ENCODE data around the gene SMIM17.

The SMIM17 gene

GRCh38 chr19:56601375-56601774, 41.6 kb upstream of the SMIM17 start:
- POLR2A ChIA-PET (ENCODE audit: low non-redundant PET), result no interaction called here
- no peak overlapping the region for H3K27ac ChIP-seq
- no peak for DNase-seq (ENCODE audit: low spot score)
- TF ChIP-seq CTCF (conservative IDR thresholded peaks at IDR 0.05; ENCODE audit: low read depth), result no peak
- CTCF ChIA-PET, result no interaction called here

- POLR2A ChIA-PET (ENCODE audit: low non-redundant PET), result no interaction called here
- H3K27ac ChIP-seq, result no peak overlapping the region
- CTCF ChIA-PET, result no interaction called here
- TF ChIP-seq CTCF (conservative IDR thresholded peaks at IDR 0.05; ENCODE audit: low read depth), result no peak
- no peak for DNase-seq (ENCODE audit: low spot score)
Observed at GRCh38 chr19:56603829-56604228, 39.1 kb upstream of the SMIM17 start.

GRCh38 chr19:56608274-56608964, 34.5 kb upstream of the SMIM17 start:
- DNase-seq (ENCODE audit: low spot score), result no peak
- POLR2A ChIA-PET (ENCODE audit: low non-redundant PET), result no interaction called here
- no peak overlapping the region for H3K27ac ChIP-seq
- CTCF ChIA-PET, result no interaction called here
- no peak for TF ChIP-seq CTCF (conservative IDR thresholded peaks at IDR 0.05; ENCODE audit: low read depth)

GRCh38 chr19:56611288-56611687, 31.7 kb upstream of the SMIM17 start:
- POLR2A ChIA-PET (ENCODE audit: low non-redundant PET), result no interaction called here
- CTCF ChIA-PET, result no interaction called here
- no peak for DNase-seq (ENCODE audit: low spot score)
- H3K27ac ChIP-seq, result no peak overlapping the region
- no peak for TF ChIP-seq CTCF (conservative IDR thresholded peaks at IDR 0.05; ENCODE audit: low read depth)

- CTCF ChIA-PET, result no interaction called here
- no peak for DNase-seq (ENCODE audit: low spot score)
- POLR2A ChIA-PET (ENCODE audit: low non-redundant PET), result no interaction called here
- TF ChIP-seq CTCF (conservative IDR thresholded peaks at IDR 0.05; ENCODE audit: low read depth), result no peak
- H3K27ac ChIP-seq, result no peak overlapping the region
Observed at GRCh38 chr19:56612737-56613136, 30.2 kb upstream of the SMIM17 start.

- DNase-seq (ENCODE audit: low spot score), result no peak
- ChIA-PET POLR2A (ENCODE audit: low non-redundant PET) (no interaction called here), CTCF (interaction anchor here (0.7 kb wide), 1 partner anchor 31 kb away, joined by 3 read pairs; no protein-coding TSS in a partner anchor)
- TF ChIP-seq CTCF (conservative IDR thresholded peaks at IDR 0.05; ENCODE audit: low read depth), result no peak
- H3K27ac ChIP-seq, result no peak overlapping the region
Observed at GRCh38 chr19:56613639-56614038, 29.3 kb upstream of the SMIM17 start.

Measured in RWPE1 (cell line).